ENCODE results near the gene NEIL3.

The NEIL3 gene

GRCh38 chr4:177302371-177303100 is 7.1 kb upstream of the NEIL3 start:
- no peak for DNase-seq

- DNase-seq, result no peak
These were observed 5.6 kb upstream of the NEIL3 start for GRCh38 chr4:177304094-177304493.

DNA sequence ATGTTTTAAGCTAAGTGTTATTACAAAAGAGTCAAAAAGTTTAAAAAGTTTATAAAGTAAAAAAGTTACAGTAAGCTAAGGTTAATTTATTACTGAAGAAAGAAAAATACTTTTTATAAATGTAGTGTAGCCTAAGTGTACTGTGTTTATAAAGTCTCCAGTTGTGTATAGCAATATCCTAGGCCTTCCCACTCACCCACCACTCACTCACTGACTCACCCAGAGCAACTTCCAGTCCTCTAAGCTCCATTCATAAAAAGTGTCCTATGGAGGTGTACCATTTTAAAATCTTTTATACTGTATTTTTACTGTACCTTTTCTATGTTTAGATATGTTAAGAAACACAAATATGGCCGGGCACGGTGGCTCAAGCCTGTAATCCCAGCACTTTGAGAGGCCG is 4.8 kb upstream of the NEIL3 start:
- DNase-seq, result peak in 1 of 2 donors; percentile 25

DNA sequence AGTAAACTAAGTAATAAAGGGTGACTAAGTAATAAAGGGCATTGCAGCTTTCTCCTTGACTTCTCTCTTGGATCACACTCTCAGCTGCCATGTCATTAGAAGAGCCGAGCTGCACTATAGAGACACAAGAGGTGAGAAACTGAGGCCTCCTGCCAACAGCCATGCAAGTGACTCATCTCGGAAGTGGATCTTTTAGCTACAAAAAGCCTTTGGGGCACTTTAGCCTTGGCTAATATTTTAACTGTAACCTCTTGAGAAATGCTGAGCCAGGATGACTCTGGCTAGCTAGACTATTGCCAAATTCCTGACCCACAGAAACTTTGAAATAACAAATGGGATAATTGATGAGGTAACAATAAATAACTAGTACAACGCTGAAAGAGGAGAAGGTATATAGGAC is 1.5 kb upstream of the NEIL3 start:
- peak; percentile 60 to 79 for DNase-seq

- no peak for DNase-seq
These were observed 690 bp upstream of the NEIL3 start for GRCh38 chr4:177308847-177309521.

DNA sequence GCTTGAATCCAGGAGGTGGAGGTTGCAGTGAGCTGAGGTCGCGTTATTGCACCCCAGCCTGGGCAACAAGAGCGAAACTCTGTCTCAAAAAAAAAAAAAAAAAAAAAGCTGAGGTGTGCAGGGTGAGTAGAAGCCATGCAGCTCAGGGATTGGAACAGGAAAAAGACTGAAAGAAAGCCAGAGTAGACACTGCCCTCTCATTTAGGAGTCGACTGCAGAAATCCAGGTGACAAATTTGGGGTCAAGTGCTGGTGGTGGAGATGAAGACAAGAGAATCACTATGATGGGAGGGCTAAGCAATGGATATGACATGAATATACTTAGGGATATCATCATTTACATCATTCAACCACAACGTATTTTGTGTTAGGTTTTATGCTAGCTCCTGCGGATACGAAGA is 1.9 kb downstream of the NEIL3 start:
- no peak for DNase-seq

DNA sequence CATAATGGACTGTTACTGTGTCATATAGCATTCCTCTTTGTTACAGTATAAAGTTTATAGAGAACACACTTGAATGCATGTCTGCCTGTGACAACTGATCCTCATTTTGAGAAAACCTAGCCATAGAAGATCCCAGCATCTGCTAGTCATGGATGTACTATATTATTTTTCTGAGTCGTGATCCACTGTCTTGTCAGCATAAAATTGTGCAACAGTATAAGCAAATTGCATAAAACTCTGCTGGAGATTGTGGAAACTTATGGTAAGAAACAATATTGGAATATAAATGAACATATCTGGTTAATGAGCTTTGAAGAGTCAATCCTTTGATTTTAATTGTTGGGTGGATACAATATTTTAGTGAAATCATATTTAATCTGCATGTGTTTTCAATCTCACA is 3.6 kb downstream of the NEIL3 start:
- DNase-seq, result peak in 1 of 2 donors; percentile 9

GRCh38 chr4:177315767-177316464 is 6.2 kb downstream of the NEIL3 start:
- no peak for DNase-seq

- no peak for DNase-seq
These were observed 11.0 kb downstream of the NEIL3 start for GRCh38 chr4:177320721-177321120.

DNA sequence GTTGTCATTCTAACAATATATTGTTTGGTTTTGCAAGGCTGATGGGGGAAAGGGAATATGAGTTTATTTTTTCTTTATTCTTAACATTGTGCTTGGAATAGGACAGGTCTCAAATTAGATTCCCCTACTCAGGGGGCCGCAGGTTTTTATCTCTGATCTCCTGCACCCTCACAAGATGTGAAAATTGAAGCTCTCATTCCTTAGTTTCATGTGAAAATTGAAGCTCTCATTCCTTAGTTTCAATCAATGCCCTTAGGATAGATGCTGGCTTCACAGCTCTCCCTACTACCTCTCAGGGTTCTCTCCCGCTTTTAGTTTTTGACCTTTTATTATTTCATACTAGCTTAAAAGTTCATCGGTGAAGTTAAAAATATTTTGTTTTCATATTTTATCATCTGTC is 12.0 kb downstream of the NEIL3 start:
- DNase-seq, result no peak

DNA sequence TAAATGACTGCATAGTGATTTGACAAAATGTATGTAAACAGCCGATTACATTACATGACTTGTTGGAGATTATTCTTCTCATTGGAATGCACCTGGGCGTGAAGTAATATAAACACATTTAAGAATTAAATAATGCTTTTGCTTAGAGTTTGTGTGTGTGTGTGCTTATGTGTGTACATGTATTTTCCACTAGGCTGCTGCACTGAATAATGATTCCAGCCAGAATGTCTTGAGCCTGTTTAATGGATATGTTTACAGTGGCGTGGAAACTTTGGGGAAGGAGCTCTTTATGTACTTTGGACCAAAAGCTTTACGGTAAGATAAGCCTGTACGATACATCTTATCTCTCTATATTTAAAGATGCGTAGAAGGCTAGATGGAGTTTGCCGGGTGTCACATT is 12.6 kb downstream of the NEIL3 start:
- no peak for DNase-seq

DNA sequence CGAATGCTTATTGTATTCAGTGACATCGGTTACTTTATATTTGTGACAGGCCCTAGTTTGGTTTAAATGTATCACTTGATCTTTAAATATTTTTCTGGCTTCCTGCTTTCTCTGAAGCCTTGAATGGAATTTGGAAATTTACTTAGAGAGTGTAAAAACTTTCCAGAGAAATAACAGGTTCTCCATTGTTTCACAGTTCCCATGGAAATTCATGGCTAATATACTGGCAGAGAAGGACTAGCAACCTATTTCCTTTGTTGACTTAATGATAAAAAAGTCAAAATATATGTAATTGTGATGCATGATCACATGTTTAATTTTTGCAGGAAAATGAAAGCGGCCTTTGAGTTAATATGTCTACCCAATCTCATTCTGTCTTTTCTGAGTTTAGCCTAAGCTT is 13.2 kb downstream of the NEIL3 start:
- DNase-seq, result no peak

GRCh38 chr4:177323416-177323815 is 13.7 kb downstream of the NEIL3 start:
- no peak for DNase-seq

GRCh38 chr4:177332119-177332518 is 22.4 kb downstream of the NEIL3 start:
- no peak for DNase-seq

DNA sequence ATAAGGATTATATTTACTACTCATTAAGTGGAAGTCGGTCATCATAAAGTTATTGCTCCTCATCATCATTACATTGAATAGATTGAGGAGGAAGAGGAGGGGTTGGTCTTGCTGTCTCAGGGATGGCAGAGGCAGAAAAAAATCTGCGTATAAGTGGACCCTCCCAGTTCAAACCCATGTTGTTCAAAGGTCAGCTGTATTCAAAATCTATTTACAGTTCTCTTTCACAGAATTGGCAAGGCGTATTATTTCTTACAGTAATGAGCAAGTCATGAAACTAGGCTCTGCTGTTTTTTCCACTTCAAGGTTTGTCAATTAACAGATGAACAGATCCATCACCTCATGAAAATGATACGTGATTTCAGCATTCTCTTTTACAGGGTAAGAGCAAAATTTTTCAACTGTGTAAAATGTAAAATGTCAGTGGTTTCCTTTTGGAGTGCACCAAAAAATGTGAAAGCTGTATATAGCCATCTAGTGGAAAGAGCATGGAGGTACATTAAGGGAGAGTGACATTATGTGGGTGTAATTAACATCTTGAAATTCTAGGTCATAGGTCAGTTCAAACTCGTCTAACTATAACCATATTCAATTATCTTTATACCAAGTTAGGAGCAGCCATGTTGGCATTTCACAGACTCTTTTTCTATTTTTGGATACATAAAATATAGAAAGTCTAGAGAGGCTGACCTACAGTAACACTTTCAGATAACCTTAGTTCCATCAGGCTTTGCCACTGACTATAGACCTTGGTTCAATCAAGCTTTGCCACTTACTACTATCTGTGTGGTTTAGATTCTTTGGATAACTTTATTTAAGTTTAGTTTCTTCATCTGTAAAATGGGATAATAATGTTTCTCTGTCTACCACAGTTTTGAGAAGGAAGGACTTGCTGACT is 30.1 kb downstream of the NEIL3 start:
- DNase-seq, result peak; percentile 19 to 52

DNA sequence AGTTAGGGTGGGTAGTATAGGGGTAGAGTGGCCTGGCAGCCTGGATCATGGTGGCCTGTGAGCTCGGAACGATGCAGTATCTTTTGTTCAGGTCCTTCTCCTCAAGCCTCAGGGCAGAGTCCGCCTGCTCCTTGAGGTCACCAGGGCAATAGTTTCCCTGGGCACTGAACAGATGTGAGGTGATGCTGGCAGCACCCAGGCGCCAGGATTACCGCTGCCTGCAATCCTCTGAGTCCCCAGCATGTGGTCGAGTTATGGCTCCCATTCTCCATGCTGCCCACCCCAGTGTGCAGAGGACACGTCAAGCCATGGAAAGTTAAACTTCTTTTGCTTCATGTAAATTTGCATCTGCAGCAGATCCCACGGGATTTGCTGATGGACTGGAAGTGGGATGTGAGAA is 38.7 kb downstream of the NEIL3 start:
- no peak for DNase-seq

DNA sequence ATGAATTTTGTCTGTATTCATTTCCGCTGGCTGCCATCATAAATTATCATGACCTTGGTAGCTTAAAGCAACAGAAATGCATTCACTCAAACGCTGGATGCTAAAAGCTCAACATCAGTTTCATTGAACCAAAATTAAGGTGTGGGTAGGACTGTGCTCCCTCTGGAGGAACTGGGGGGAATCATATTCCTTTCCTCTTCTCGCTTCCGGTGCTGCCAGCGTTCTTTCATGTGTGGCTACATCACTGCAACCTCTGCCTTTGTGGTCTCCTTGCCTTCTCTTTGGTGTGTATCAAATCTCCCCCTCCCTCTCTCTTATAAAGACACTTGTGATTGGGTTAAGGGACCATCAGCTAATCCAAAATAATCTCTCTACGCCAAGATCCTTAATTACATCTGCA is 39.5 kb downstream of the NEIL3 start:
- DNase-seq, result no peak

DNA sequence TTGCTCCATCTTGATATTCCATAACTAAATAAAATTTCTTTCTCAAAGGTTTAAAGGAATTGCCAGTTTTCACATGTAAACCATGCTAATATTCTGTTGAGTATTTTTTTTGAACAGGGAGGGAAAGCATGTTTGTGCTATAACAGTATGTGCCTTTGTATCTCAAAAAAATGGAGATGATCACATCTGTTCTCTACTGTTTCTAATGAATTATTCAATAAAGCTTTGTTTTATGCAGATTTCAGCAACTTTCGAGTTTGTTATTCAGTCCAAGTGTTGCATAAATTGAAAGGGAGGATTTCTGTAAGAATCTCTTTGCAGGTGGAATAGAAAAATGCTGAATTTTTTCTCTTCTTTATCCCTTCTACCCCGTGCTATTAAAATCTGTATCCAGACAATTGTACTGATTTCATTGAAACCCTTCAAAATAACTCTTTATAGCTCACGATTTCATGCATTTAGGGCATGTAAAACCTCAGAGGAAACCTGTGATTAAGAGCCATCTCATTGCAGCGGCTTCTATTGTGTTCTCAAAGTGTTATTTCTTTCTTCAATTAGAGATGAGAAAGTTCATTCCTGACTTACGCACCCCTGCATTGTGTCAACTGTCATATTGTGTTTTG is 42.1 kb downstream of the NEIL3 start:
- DNase-seq, result no peak

DNA sequence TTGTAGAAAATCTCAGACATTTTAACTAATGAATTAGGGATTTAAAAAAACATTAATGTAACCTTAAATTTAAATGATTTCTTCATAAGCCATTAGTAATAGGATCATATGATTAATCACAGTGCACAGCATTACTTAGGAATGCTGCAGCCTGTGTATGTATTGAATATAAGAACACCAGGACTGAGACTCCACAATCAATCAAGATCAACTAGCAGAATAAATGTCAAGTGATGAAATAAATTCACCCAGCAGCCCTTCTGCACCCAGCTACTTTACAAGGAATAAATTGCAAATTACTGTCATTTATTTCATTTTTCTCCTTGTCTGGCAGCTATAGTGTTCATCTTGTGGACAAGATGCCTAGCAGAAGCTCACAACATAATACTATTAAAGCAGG is 46.5 kb downstream of the NEIL3 start:
- DNase-seq, result no peak

GRCh38 chr4:177356921-177357320 is 47.2 kb downstream of the NEIL3 start:
- no peak for DNase-seq

DNA sequence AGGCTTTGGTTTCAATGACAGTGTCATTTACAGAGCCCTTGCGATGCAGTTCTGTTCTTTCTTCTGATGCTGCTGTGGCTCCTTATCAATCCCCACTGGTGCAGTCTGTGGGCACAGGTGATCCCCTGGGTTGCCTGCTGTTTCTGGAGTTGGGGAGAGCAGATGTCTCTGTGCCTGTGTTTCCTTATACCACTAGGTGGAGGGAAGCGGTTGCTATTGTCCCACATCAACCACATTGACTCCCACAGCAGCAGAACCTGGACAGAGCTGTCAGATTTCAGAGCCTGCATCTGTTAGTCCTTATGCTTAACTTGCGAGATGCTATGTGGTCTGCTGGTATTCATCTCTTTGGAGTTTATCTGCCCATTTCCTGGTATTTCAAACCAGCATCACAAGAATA is 57.7 kb downstream of the NEIL3 start:
- DNase-seq, result no peak

GRCh38 chr4:177369372-177369771 is 59.7 kb downstream of the NEIL3 start:
- DNase-seq, result no peak

Data from inflammatory macrophage (primary cell).